HepG2 (cell line): ENCODE data around the gene KCNK10. TPM values are rescaled to one million over a fixed set of nuclear protein-coding genes. Genes with fewer than 3 reads are reported as not detected.

Experiments
- ATAC-seq: fragments of 200-7000 bp; cut with Tn5 transposase; 3 replicates; pipeline ENCODE4 v1.9.1; 2020; ENCODE audit warnings: mild to moderate bottlenecking, moderate library complexity
- BruUV-seq: library from RNA; stranded (reverse); fragments of 400-500 nt; replicated peaks from 2 replicates; lab custom pipeline; 2021; lab: Mats Ljungman, UMichigan
- CTCF ChIA-PET: fragments of 300-600 bp; formaldehyde crosslinking; extraction: SDS; loops from one replicate; lab custom pipeline; 2021; ENCODE audit warnings: low total read pairs, inconsistent platforms, low intra/inter-chr PET ratio; lab: Yijun Ruan, JAX
- POLR2A ChIA-PET: fragments of 350-600 bp; sonication (Branson Sonifier 250); formaldehyde crosslinking; loops from one replicate; lab custom pipeline; 2020; ENCODE audit warnings: antibody characterized with exemption, inconsistent platforms; lab: Yijun Ruan, JAX
- DNase-seq: peaks from one replicate; pipeline ENCODE4 v3.0.0-alpha.2; 2015; ENCODE audit warnings: low spot score
- FAIRE-seq: peaks from 3 replicates; lab custom pipeline; 2011; peaks lifted over from hg19 to GRCh38; lab: Jason Lieb, UNC
- H2AFZ ChIP-seq: one replicate; pipeline ENCODE4 v1.6.1; 2011; ENCODE audit warnings: low read length, inconsistent platforms
- H3K27ac ChIP-seq: fragments of 300-600 bp; 3 replicates; pipeline ENCODE4 v1.8.0; 2011; ENCODE audit warnings: mixed run types, mild to moderate bottlenecking, mixed read lengths, low read length, inconsistent platforms; ENCODE audit not compliant: insufficient read depth; ENCODE audit errors: extremely low read length
- H3K27me3 ChIP-seq, 2 experiments: fragments of 200-600 bp in 1 of 2; 2 replicates in 1 of 2; 3 replicates in 1 of 2; pipeline versions ENCODE4 v1.6.0 to v1.8.0; 2011; ENCODE audit warnings: low read length in 2 of 2, mild to moderate bottlenecking in 2 of 2, moderate library complexity in 2 of 2, inconsistent platforms in 1 of 2; ENCODE audit not compliant: insufficient read depth in 2 of 2, control insufficient read depth in 1 of 2
- H3K36me3 ChIP-seq, 2 experiments: fragments of 200-600 bp in 1 of 2; replicated peaks in 1 of 2; 2 replicates in 1 of 2; 3 replicates in 1 of 2; pipeline versions ENCODE4 v1.5.1 to v1.8.0; 2011; ENCODE audit warnings: low read length in 2 of 2, inconsistent platforms in 1 of 2; ENCODE audit not compliant: insufficient read depth in 2 of 2, control insufficient read depth in 1 of 2
- H3K4me1 ChIP-seq: 2 replicates; pipeline ENCODE4 v1.5.1; 2012; ENCODE audit warnings: low read length, inconsistent platforms; ENCODE audit not compliant: insufficient read depth
- H3K4me2 ChIP-seq: 2 replicates; pipeline ENCODE4 v1.6.0; 2011; ENCODE audit warnings: low read depth, low read length, inconsistent platforms
- H3K4me3 ChIP-seq, 3 experiments: fragments of 200-600 bp in 1 of 3; sonication (generic), shearing (Covaris generic) in 1 of 3; replicated peaks in 1 of 3; 2 replicates each; pipeline ENCODE4 v1.5.1; 2011 to 2016; ENCODE audit warnings: low read length in 3 of 3, inconsistent platforms in 2 of 3, low read depth in 2 of 3, mild to moderate bottlenecking in 2 of 3, control low read depth in 1 of 3, mixed read lengths in 1 of 3; ENCODE audit not compliant: insufficient read depth in 1 of 3
- H3K79me2 ChIP-seq: one replicate; pipeline ENCODE4 v1.6.1; 2011; ENCODE audit warnings: low read length, inconsistent platforms; ENCODE audit not compliant: insufficient read depth
- H3K9ac ChIP-seq: 2 replicates; pipeline ENCODE4 v1.6.0; 2011; ENCODE audit warnings: mild to moderate bottlenecking, low read depth, low read length, inconsistent platforms; ENCODE audit not compliant: insufficient read depth
- H3K9me3 ChIP-seq: 2 replicates; pipeline ENCODE4 v1.5.1; 2012; ENCODE audit warnings: mild to moderate bottlenecking, low read length
- H4K20me1 ChIP-seq: 2 replicates; pipeline ENCODE4 v1.6.0; 2011; ENCODE audit warnings: inconsistent platforms, mild to moderate bottlenecking, low read length, moderate library complexity; ENCODE audit not compliant: insufficient read depth
- GMEB1 ChIP-seq: sonication (generic); formaldehyde crosslinking; IDR thresholded peaks from 2 replicates; pipeline ENCODE4 v1.5.1; 2020; ENCODE audit warnings: missing genetic modification reagents, mild to moderate bottlenecking, borderline replicate concordance
- IKZF4 ChIP-seq: sonication (generic); formaldehyde crosslinking; IDR thresholded peaks from 2 replicates; pipeline ENCODE4 v1.5.1; 2020; ENCODE audit warnings: borderline replicate concordance, mild to moderate bottlenecking, low read depth, missing genetic modification reagents; ENCODE audit errors: not compliant biosample characterization
- JDP2 ChIP-seq: sonication (generic); formaldehyde crosslinking; IDR thresholded peaks from 2 replicates; pipeline ENCODE4 v1.8.1; 2022; ENCODE audit warnings: missing genetic modification reagents, borderline replicate concordance
- PATZ1 ChIP-seq: sonication (generic); formaldehyde crosslinking; IDR thresholded peaks from 2 replicates; pipeline ENCODE4 v1.4.0; 2020; ENCODE audit warnings: missing genetic modification reagents
- PAWR ChIP-seq: sonication (generic); formaldehyde crosslinking; IDR thresholded peaks from 2 replicates; pipeline ENCODE4 v1.4.0; 2020; ENCODE audit warnings: missing genetic modification reagents, mild to moderate bottlenecking, borderline replicate concordance
- REST ChIP-seq, 2 experiments: IDR thresholded peaks; 2 replicates each; pipeline ENCODE4 v1.6.1; 2011 to 2012; ENCODE audit warnings: low read length in 2 of 2, borderline replicate concordance in 1 of 2, low read depth in 1 of 2, mild to moderate bottlenecking in 1 of 2, moderate library complexity in 1 of 2
- ZBTB26 ChIP-seq: IDR thresholded peaks from 2 replicates; pipeline ENCODE4 v1.6.1; 2016; ENCODE audit warnings: missing compliant biosample characterization, missing genetic modification reagents, borderline replicate concordance
- ZNF232 ChIP-seq: sonication (generic); formaldehyde crosslinking; IDR thresholded peaks from 2 replicates; pipeline ENCODE4 v1.4.0; 2020; ENCODE audit warnings: missing genetic modification reagents, borderline replicate concordance
- ZNF329 ChIP-seq: sonication (generic); formaldehyde crosslinking; IDR thresholded peaks from 2 replicates; pipeline ENCODE4 v1.9.0; 2021; ENCODE audit warnings: low read depth, mild to moderate bottlenecking, missing genetic modification reagents
- ZNF766 ChIP-seq: sonication (generic); formaldehyde crosslinking; IDR thresholded peaks from 2 replicates; pipeline ENCODE4 v1.5.0; 2020; ENCODE audit warnings: missing genetic modification reagents, borderline replicate concordance
- ZNF879 ChIP-seq: sonication (generic); formaldehyde crosslinking; IDR thresholded peaks from 2 replicates; pipeline ENCODE4 v1.8.1; 2023; ENCODE audit warnings: missing genetic modification reagents
- ZSCAN25 ChIP-seq: sonication (generic); formaldehyde crosslinking; IDR thresholded peaks from 2 replicates; pipeline ENCODE4 v1.8.0; 2022; ENCODE audit warnings: mild to moderate bottlenecking, missing genetic modification reagents
- ZZZ3 ChIP-seq: sonication (generic); formaldehyde crosslinking; IDR thresholded peaks from 2 replicates; pipeline ENCODE4 v1.4.0; 2020; ENCODE audit warnings: missing genetic modification reagents, mild to moderate bottlenecking, borderline replicate concordance
- WGBS: methylation state at CpG from one replicate; pipeline ENCODE4 v1.1.6; 2017; ENCODE audit warnings: low lambda C conversion rate; 5-methylcytosine and 5-hydroxymethylcytosine counted together
- in situ Hi-C: cut with HindIII; loops from 2 replicates; pipeline ENCODE4 v1.10.0; 2017; ENCODE audit warnings: low pct_unique_long_range_greater_than_20kb; ENCODE audit not compliant: extremely low pct_ligation_motif_present
- intact Hi-C: fragments of 100-400 bp; cut with micrococcal nuclease; formaldehyde crosslinking; loops from one replicate; pipeline ENCODE4 v1.10.0; 2022; ENCODE audit not compliant: unreplicated experiment
- polyA plus RNA-seq, 8 experiments: library from polyadenylated mRNA; depleted of rRNA in 3 of 8; stranded (reverse) in 7 of 8; unstranded in 1 of 8; fragments of >200 nt; fragmentation: Illumina TruSeq in 4 of 8; extraction: Trizol in 4 of 8; gene quantifications; 2 replicates each; pipeline versions ENCODE4 v1.2.1 to v1.2.3, GENCODE V29; 2011 to 2016; ENCODE audit warnings: low read depth in 4 of 8, missing spikeins in 1 of 8, mixed read lengths in 1 of 8; ENCODE audit not compliant: insufficient read depth in 1 of 8
- total RNA-seq, 5 experiments: library from RNA; depleted of rRNA; stranded (reverse); fragments of >200 nt; fragmentation: Illumina TruSeq; extraction: Trizol; gene quantifications; 2 replicates each; pipeline ENCODE4 v1.2.3, GENCODE V29; 2016; ENCODE audit warnings: low read depth in 1 of 5
- TF ChIP-seq, protein P1 (sequence below): sonication (generic); formaldehyde crosslinking; IDR thresholded peaks from 2 replicates; pipeline ENCODE4 v1.8.1; 2023; ENCODE audit warnings: mild to moderate bottlenecking, missing genetic modification reagents

Gene KCNK10
- total and polyA plus RNA-seq, 2 of the 13 experiments (the other 11 are each of a cell fraction or from before 2014, with no cell fraction given) = not detected

GRCh38 chr14:88184956-88185355 is 138.1 kb downstream of the KCNK10 start:
- Histone ChIP-seq H3K27me3 (peaks cover 0 to 10% of the 10 kb centered on the region in 2 experiments; a peak in 1 of 5 replicates), H3K9ac (no peak overlapping the region), H3K36me3 (no peaks in the 10 kb centered on the region), H4K20me1 (no peaks in the 10 kb centered on the region), H3K4me2 (no peak overlapping the region), H2AFZ (no peak overlapping the region), H3K27ac (no peak overlapping the region), H3K9me3 (no peaks in the 10 kb centered on the region), H3K4me3 (no peak overlapping the region), H3K79me2 (no peaks in the 10 kb centered on the region), H3K4me1 (peaks cover 13% of the 10 kb centered on the region)
- CTCF ChIA-PET = no interaction called here
- ATAC-seq = no peak
- BruUV-seq = no TSS peak
- FAIRE-seq = no peak
- WGBS = 71% methylated on average over 7 of the region's 8 CpGs
- intact Hi-C loops = loop anchor here (5.0 kb wide), 2 partner anchors 173 to 252 kb away; no protein-coding TSS in a partner anchor
- in situ Hi-C loops = no loop called here
- POLR2A ChIA-PET = no interaction called here
- DNase-seq = no peak
- TF ChIP-seq ZNF329 (CRISPR knock-in tag) = no peak
- TF ChIP-seq ZSCAN25 (CRISPR knock-in tag) = no peak
- no peak for TF ChIP-seq IKZF4 (CRISPR knock-in tag)
- no peak for TF ChIP-seq REST (IDR thresholded peaks at IDR 0.05; ENCODE audit: borderline replicate concordance in 1 of 2, low read depth in 1 of 2, low read length in 2 of 2)
- no peak for TF ChIP-seq PAWR (CRISPR knock-in tag)
- no peak for TF ChIP-seq GMEB1 (CRISPR knock-in tag)
- TF ChIP-seq ZNF232 (CRISPR knock-in tag) = no peak
- TF ChIP-seq ZBTB26 (CRISPR knock-in tag) = no peak
- no peak for TF ChIP-seq ZNF879 (CRISPR knock-in tag)
- no peak for TF ChIP-seq PATZ1 (CRISPR knock-in tag)
- no peak for TF ChIP-seq JDP2 (CRISPR knock-in tag)
- TF ChIP-seq, protein P1, sequence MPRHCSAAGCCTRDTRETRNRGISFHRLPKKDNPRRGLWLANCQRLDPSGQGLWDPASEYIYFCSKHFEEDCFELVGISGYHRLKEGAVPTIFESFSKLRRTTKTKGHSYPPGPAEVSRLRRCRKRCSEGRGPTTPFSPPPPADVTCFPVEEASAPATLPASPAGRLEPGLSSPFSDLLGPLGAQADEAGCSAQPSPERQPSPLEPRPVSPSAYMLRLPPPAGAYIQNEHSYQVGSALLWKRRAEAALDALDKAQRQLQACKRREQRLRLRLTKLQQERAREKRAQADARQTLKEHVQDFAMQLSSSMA = no peak
- TF ChIP-seq ZNF766 (CRISPR knock-in tag) = no peak
- no peak for TF ChIP-seq ZZZ3 (CRISPR knock-in tag)
